Right lobe of liver (tissue), 4 donors: Measurements from ENCODE around the gene LRRFIP2.

ENCODE experiments used
- POLR2A ChIP-seq: fragments of 450-650 bp; IDR thresholded peaks from one replicate; pipeline ENCODE4 v1.6.1; 2017; ENCODE audit warnings: antibody characterized with exemption, mild to moderate bottlenecking
- TF ChIP-seq, protein P1 (sequence below), 4 donors: fragments of 200-600 bp in 3 of 4; fragments of 450-650 bp in 1 of 4; IDR thresholded peaks; one replicate each; pipeline versions ENCODE4 v1.5.1 to v1.8.0; 2016 to 2022; ENCODE audit warnings: antibody characterized with exemption in 4 of 4, mild to moderate bottlenecking in 2 of 4
- donor health status: DM: no; HTN: no; CAD: no.
- donor health status: DM: no; HTN: no; CAD: no.
- donor health status: DM: no; HTN: yes; CAD: no.

DNA sequence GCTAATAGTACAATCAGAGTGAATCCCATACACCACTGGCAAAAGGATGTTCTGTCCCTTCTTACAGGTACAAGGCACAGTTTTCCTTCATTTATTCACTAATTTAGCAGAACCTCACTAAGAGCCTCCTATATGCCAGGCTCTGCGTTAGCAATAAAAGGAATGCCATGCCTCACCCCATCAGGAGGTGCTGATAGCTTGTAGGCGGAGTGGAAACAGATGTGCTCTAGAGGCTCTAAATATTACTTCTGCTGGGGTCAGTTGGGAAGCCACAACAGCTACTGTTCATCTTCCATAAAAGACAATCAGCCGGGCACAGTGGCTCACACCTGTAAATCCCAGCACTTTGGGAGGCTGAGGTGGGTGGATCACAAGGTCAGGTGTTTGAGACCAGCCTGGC is 156.7 kb downstream of the LRRFIP2 start:
- TF ChIP-seq, protein P1, sequence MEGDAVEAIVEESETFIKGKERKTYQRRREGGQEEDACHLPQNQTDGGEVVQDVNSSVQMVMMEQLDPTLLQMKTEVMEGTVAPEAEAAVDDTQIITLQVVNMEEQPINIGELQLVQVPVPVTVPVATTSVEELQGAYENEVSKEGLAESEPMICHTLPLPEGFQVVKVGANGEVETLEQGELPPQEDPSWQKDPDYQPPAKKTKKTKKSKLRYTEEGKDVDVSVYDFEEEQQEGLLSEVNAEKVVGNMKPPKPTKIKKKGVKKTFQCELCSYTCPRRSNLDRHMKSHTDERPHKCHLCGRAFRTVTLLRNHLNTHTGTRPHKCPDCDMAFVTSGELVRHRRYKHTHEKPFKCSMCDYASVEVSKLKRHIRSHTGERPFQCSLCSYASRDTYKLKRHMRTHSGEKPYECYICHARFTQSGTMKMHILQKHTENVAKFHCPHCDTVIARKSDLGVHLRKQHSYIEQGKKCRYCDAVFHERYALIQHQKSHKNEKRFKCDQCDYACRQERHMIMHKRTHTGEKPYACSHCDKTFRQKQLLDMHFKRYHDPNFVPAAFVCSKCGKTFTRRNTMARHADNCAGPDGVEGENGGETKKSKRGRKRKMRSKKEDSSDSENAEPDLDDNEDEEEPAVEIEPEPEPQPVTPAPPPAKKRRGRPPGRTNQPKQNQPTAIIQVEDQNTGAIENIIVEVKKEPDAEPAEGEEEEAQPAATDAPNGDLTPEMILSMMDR (IDR thresholded peaks at IDR 0.05) = no peak
- no peak for TF ChIP-seq POLR2A
